Stimulated activated CD8-positive, alpha-beta memory T cell treated with anti-CD3 and anti-CD28 coated beads, Interleukin-4, amount 100 ng/mL, for 1 hour (primary cell): Measurements from ENCODE around the gene IPCEF1.
"Not testable (repeated sequence)": the region's sequence is repeated elsewhere in the genome, so short reads cannot be mapped to it uniquely, and the experiment has no call there.

Source experiments
- DNase-seq, 2 donors: peaks; one replicate each; pipeline ENCODE4 v3.0.0-alpha.2; 2020; ENCODE audit warnings: low read depth in 2 of 2, low spot score in 1 of 2

The IPCEF1 gene

DNA sequence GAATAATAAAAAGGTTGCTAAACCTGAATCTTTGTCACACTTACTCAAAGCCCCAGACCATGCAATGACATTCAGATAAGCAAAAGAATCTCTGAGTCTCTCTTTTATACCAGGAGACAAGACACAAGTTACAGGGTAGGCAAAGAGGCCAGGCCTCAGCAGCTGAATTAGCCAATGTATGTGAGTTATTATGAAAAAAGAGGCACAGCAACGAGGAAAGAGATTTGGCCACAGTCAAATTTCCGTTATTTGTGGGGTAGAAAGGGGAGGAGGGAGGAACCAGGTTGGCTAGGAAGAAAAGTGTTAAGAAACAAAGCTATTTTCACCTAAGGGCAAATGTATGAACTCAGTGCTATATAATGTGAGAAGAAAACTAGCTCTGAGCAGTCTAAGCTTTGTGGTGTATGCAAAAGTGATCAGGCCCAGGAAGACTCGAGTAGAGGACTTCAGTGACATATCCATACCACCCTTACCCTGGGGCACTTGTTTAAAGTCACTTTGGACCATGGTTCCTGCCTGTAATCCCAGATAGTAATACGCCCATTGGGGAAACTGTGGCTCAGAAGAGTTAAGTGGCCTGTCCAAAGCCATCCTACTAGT is 19.1 kb downstream of the IPCEF1 start:
- no peak for DNase-seq

DNA sequence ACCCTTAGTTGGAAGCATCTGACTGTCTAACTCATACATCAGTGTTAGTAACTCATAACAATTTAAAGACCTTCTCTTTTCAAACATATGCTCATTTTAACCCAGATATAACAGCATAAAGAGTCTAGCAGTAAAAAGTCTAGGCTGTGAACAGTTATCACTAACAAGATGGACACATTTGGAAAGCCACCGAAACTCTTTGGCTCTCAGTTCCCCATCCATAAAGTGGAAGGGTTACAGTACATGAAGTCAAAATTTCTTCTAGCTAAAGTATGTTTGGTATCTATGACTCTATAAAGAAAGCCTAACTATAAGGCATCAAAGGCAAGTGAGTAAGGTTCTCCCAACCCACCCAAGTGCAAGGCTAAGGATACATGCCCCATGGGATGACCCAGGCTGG is 22.5 kb downstream of the IPCEF1 start:
- DNase-seq: not testable (repeated sequence)

DNA sequence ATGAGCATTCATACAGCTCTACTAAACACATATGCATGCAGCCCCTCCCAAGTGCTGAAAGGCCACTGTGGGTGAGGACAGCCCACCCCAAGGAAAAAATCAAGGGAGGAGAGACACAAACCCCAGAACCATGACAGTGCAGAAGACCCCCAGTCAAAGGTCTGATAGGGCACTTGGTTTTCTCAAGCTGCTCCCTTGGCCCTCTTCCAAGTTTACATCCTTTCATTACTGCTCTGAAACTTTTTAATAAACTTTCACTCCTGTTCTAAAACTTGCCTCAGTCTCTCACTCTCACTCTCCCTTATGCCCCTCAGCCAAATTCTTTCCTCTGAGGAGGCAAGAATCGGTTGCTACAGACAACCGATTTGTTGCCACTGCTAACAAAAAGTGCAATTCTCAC is 24.9 kb downstream of the IPCEF1 start:
- DNase-seq: no peak

DNA sequence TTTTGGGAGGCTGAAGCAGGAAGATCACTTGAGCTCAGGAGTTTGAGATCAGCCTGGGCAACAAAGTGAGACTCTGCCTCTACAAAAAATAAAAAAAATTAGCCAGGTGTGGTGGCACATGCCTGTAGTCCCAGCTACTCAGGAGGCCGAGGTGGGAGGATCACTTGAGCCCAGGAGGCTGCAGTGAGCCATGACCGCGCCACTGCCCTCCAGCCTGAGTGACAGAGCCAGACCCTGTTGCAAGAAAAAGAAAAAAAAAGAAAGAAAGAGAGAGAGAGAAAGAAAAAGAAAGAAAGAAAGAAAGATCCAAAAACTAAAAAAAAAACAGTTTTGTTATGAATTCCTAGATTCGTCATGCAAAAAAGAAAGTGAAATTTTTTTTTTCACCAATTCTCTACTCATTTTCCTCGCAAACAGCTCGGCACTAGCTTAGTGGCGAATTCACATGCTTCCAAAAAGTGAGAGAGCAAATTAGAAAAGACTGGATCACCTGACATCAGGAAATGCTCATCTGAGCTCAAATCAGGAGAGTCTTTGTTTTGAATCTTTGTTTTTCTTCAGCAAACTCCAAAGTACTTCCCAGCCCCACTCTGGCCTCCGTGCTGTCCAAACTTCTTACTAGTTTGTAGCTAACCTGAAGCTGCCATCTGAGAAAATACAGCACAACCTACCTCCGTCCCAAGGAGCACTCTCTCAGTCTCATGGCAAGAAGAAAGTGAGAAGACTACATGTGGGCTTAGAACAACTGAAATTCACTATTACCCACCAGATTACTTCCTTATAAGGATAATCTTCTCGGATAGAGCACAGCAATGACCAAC is 27.0 kb downstream of the IPCEF1 start:
- DNase-seq: no peak

DNA sequence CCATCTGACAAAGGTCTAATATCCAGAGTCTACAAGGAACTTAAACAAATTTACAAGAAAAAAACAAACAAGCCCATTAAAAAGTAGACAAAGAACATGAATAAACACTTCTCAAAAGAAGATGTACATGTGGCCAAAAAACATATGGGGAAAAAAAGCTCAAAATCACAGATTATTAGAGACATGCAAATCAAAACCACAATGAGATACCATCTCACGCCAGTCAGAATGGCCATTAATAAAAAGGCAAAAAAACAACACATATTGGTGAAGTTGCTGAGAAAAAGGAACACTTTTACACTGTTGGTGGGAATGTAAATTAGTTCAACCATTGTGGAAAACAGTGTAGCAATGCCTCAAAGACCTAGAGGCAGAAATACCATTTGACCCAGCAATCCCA is 29.3 kb downstream of the IPCEF1 start:
- not testable (repeated sequence) for DNase-seq

DNA sequence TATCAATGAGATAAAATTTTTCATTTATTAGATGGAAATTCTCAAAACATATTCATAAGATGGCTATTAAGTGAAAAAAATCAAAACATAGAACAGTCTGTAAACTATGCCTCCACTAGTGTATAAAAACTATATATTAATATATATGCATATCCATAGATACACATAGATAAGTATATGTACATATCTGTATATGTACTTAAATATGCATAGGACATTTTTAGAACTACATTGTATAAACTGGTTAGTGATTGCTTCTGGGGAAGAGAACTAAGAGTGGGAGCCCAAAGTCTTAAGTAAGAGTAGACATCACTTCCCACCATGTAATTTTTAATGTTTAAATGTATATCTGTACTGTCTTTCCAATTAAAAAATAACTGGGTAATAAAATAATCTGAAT is 31.5 kb downstream of the IPCEF1 start:
- DNase-seq: no peak

DNA sequence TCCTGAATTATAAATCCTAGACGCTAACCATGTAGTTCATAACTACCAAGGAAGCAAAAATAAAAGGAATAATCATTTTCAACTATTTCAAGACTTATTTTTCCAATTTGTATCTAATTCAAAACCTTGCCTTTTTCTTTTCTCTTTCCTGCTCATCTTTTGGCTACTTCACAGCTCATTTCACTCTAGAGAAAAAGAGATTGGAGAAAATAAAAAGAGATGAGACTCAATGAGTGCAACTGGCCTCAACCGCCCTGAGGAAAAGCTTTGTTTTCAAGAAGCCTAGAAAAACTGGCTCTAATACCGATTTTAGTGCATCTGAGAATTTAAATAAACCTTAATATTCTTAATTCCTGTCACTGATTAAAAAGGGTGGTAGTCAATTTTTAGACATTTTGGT is 36.4 kb downstream of the IPCEF1 start:
- no peak for DNase-seq

DNA sequence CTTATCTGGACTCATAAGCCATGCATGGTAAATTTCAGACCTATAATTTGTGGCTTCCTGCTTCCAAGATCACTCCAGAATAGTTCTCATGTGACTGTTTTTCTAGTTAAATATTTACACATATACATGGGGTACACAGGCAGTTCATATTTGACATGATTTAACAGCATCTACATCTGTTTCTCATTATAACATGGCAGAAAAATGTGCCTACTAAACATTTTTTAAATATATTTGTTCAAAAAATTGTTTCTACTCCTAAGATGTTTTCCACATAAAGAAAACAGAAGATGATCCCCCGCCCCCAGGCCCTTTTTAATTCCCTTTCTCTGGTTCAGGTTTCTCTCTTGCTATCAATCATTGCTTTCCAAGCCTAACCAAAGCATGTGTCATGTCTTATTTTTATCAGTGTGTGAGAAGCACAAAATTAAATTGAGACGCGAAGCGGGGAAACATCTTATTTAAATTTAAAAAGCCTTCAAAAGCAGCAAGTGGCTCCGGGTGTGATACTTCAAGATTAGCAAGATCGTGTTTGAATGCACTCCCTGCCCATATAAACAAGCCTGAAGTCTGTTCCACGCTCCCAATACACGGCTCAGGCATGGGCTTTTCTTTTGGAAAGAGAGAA is 37.3 kb downstream of the IPCEF1 start:
- no peak for DNase-seq

DNA sequence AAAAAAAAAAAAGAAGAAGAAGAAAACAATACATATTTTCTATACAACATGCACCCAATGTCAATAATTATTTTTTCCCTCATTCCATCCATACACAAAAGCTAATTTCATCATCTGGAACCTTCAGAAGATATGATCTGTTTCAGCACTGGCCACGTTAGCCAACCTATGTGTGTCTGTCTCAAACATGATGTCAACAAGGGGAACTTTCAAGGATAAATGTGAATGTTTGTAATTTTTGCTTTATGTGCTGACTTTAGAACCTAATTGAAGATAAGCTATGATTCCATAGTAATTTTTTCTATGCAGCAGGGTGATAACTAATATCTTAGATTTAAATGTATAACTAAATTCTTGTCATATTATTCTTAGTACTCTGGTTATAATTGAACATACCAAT is 37.9 kb downstream of the IPCEF1 start:
- no peak for DNase-seq

DNA sequence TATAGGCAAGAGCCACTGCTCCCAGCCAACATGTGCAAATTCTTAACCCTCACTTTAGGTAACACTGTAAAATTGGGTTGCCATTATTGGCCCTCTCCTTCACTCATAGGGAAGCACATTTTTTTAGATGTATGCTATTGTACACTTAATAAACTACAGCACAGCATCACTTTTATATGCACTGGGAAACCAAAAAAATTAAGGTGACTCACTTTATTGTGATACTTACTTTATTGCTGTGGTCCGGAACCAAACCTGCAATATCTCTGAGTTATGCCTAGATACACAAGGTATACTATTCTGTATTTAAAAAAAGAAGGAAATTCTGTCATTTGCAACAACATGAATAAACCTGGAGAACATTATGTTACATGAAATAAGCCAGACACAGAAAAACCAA is 40.5 kb downstream of the IPCEF1 start:
- DNase-seq: no peak

DNA sequence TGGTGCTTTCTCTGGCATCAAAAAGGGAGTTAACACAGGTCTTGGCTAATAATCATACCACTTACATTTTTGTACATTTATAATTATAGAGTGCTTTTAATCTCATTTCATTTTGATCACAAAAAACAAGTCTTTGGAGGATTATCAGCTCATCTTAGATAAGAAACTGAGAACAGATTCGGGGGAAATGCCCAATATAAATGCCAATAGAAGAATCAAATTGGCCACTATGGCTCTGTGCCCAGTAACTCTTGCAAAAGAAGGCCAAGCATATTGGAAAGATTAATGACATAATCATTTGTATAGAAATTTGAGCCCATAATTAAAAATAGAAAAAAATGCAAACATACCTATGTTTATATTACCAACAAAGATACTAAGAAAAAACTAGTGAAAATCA is 42.5 kb downstream of the IPCEF1 start:
- DNase-seq: no peak

DNA sequence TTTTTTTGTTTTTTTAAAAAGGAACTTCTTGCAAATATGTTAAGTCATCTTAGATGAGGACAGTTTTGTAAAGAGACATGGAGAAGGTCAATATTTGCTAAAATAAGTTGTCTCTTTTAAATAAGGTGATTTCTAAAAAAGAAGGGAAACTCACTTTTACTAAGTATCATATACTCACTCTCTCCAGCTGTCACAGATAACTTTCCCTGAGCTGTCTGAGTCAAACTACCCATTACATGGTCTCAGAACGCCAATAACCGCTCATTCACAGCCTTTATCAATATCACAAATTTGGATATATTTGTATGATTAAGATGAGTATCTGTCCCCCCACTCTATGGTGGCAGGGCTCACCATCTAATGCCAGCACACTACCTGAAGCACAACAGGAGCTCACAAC is 47.6 kb downstream of the IPCEF1 start:
- DNase-seq: no peak

DNA sequence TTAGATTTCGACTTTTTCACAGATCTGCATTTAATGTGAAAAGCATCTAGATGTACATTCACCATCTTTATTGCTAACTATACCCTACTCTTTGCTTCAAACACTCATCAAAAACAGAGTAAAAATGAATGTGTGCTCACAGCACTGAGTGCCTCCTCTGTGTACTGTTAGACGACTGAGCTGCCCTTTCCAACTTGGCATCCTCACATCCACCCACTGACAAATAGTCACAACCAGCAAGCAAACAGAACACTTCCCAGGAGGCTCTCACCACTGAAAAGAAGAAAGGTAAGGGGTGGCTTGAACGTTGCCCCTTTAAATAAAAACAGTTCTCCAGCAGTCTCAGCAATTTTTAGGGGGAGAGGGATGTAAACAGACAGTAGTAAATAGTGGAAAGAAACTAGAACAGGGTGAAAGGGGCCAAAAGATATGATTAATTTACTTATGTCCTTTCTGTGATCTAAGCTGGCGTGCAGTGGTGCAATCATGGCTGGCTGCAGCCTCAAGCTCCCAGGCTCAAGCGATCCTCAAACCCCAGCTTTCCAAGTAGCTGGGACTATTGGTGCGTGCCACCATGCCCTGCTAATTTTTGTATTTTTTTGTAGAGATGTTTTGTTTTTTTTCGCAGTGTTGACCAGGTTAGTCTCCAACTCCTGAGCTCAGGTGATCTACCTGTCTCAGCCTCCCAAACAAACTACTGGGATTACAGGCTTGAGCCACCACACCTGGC is 48.7 kb downstream of the IPCEF1 start:
- no peak for DNase-seq

DNA sequence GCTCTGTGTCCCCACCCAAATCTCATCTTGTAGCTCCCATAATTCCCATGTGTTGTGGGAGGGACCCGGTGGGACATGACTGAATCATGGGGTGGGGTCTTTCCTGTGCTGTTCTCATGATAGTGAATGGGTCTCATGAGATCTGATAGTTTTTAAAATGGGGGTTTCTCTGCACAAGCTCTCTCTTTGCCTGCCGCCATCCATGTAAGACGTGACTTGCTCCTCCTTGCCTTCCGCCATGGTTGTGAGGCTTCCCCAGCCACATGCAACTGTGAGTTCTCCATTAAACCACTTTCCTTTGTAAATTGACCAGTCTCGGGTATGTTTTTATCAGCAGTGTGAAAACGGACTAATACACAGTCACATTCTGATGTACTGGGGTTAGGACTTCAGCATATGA is 49.5 kb downstream of the IPCEF1 start:
- DNase-seq: not testable (repeated sequence)

DNA sequence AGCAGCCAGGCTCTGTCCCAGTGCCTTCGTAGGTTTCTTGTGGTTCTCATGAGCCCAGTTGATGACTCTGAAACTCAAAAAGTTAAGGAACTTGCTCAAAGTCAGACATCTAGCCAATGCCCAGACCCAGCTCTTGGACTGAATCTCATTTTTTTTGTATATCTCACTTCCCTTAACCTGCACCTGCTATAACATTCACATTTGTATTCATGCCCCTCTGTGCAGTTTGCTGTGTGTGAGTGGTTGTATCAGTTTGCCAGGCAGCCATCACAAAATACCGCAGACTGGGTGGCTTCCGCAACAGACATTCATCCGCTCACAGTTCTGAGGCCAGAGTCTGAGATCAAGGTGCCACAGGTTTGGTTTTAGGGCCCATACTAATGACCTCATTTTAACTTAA is 49.9 kb downstream of the IPCEF1 start:
- no peak for DNase-seq

DNA sequence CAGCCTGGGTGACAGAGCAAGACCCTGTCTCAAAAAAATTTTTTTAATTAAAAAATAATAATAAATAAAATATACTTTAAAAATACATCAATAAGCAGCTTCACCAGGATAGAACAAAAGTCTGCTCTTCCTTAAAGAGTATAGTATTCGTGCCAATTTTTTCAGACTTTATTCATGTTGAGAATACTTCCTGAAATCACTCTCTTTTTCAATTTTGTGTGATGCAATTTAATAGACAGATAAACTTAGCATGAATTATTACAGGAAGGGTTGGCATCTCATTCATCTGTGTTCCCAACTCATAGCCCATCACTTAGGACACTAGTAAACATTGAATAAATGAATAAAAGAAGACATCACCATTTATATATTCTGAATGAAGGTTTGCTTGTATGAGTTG is 52.4 kb downstream of the IPCEF1 start:
- no peak for DNase-seq

DNA sequence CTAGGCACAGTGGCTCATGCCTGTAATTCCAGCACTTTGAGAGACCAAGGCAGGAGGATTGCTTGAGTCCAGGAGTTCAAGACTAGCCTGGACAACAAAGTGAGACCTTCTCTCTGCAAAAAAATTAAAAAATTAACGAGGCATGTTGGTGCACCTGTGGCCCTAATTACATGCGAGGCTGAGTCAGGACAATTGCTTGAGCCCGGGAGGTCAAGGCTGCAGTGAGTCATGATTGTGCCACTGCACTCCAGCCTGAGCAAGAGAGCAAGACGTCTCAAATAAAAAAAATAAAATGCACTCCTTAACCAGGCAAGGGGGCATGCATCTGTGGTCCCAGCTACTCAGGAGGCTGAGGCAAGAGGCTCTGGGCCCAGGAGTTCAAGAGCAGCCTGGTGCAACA is 53.0 kb downstream of the IPCEF1 start:
- not testable (repeated sequence) for DNase-seq

DNA sequence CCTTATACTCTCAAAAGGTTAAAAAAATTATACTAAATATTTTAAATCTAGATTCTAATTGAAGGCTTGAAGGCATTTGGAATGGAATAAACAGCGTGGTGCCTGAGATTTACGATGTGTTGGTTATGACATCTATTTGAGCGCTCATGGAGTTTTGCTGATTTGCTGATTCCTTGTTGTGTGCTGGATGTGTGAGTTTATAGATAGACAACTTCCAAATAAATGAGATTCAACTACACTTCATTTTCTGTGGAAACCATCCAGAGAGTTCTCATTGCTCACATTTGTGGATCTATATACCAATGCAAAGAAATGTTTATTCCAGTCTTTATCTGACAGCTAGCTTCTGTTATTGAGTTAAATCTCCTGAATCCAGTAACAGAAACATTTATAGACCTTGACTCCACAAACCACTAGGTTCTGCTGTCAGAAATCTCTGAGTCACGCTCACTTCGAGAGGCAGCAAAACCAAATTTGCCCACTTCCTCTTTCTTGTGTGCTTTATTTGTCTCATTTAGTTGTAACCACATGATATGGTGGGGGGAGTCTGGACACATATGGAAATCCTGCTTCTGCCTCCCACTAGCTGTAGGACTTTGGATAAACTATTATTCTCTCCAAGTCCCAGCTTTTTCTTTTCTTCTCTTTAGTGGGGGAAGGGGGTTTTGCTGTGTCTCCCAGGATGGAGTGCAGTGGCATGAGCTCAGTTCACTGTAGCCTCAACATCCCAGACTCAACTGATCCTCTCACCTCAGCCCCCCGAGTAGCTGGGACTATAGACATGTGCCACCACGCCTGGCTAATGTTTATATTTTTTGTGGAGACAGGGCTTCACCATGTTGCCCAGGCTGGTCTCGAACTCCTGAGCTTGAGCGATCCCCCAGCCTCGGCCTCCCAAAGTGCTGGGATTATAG is 54.5 kb downstream of the IPCEF1 start:
- no peak for DNase-seq

DNA sequence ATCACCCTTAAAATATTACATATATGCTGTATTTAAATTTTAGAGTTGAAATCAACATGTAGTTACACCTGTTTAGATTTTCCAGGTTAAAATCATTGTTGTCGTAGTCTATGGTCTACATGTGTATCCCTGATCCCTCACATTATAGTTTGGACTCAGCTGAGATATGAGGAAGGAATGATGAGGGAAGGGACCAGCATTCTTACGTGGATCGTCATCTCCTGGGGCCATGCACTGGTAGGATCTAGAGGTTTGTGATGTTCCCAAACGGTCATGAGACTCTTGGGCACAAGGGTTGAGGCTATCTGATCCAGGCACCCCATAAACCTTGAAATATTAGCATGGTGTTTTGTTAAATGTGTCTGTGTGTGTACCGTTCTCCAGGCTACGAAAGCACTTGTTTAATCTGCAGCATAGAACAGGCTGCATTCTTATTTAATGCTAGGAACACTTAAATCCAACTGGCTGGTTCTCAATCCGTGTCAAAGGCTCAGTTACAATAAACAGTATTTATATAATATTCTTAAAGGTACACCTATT is 55.4 kb downstream of the IPCEF1 start:
- no peak for DNase-seq

DNA sequence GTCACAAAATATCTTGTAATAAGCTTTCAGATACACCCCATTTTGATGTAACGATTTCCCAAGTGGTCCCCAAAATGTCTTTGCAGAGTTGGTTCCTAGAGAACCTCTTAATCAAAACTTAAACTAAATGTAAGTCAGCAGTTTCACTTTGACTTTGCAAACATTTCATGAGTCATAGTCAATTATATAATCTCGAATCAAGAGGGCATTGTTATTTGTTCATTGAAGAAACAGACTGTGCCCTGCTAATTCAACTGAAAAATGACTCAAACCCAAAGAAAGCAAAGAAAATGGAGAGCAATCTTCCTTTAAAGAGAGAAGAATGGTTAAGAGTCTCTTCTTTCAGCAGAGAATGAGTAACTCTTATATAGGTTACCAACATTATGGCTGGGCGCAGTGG is 58.3 kb downstream of the IPCEF1 start:
- no peak for DNase-seq

DNA sequence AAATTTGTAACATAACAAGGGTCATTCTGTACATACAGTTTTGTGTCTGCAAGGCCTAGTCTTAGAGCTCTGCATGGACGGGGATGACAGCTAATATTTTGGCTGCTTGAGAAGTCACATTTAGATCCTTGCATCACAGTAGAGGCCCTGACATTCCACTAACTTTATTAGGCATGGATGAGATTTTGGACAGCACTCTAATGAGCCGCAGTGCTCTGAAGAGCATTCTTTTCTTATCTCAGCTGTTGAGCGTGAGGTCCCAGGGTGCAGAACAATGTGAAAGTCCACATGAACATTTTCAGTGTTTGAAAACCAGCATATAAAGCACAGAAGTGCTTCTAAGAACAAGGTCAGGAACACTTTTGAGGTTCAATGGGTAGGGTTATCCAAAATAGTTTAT is 58.9 kb downstream of the IPCEF1 start:
- DNase-seq: no peak
